ENCODE data around the gene CNN3.

Gene CNN3

GRCh38 chr1:94887603-94888171, 39.2 kb downstream of the CNN3 start:
- no peak for DNase-seq (ENCODE audit: low read depth)

- no peak for DNase-seq (ENCODE audit: low read depth)
Observed at GRCh38 chr1:94887106-94887505, 39.8 kb downstream of the CNN3 start.

GRCh38 chr1:94886361-94886760, 40.5 kb downstream of the CNN3 start:
- DNase-seq (ENCODE audit: low read depth) = no peak

DNA sequence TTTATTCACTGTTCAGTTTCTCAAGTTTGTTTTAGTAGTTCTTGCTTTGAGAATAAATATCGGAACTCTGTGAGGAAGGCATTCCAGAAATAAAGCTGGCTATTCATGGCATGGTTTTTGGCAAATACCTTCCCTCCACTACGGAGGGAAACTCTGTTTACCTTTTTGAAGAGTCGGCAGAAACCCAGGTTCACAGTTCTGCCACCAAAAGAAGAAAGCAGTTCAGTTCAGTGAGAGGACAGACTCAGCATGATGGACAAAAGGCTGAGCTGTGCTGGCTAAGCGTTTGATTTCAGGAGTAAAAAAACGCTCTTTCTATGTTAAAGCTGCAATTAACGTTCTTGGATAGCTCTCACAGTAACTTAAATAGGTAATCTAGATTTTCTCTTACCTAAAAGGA, 42.4 kb downstream of the CNN3 start:
- no peak for DNase-seq (ENCODE audit: low read depth)

DNA sequence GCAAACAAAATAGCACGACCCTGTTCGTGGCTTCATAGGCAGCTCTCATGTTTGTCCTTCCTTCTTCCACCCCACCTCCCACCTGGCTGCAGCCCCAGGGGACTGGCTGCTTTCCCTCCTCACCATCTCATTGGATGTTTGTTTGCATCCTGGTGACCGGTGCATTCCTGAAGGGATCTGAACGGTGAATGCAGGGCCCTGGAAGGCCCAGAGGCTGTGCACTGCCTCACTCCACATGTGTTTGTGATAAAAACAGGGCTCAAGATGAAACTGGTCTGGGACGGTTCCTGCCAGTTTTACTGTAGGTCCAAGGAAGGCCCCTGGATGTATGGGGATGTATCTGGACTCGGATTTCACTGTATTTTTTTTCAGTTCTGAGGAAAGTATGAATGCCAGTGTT, 42.8 kb downstream of the CNN3 start:
- no peak for DNase-seq (ENCODE audit: low read depth)

DNA sequence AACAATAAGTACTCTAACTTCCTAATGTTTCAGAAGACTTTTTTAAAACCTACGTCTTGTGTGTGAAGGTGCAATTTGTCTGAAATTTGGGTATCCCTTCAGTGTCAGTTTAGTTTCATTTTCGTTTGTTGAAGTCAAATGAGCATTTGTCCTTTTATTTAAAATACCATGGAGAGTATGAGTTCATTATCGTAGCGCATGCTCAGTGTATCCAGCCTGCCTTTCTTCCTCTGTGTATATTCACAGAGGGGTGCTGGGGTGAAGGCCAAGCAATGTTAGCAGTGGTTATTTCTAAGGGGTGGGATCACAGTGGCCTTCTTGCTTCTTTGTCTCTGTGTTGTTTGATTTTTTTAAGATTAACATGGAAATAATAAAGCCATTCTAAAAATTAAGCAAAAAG, 43.2 kb downstream of the CNN3 start:
- DNase-seq (ENCODE audit: low read depth) = no peak

DNA sequence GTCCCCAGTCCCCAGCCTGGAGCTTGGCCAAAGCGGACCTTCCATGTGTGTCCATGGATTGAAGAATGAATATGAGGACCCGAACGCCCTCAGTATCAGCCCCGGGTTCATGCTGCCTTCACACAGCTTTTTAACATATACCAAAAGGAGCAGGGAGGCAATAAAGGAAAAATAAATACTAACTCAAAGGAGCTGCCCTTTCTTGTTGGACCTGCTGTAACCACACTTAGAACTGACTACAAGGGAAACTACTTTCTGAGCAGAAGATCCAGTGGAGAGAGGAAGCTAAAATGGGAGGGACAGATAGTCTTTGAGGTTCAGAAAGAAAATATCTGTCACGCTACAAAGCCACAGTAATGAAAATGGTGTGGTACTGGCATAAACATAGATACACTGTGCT, 48.6 kb downstream of the CNN3 start:
- DNase-seq (ENCODE audit: low read depth) = no peak

DNA sequence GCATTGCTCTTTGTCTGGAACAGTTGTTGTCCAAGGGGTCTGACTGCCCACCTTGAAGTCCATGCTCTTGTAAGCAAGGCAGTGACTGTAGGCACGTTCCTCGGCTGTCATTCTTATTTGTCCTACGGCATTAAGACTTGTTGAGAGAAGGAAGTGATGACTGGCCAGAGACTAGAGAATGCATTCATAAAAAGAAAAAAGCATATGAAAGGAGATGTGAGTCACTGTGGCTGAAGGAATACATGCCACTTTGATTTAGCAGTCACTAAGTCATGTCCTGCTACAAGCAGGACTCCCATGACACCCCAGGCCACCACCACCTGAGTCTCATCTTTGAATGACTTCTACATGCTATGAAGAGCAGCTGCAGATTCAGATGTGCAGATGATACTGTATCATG, 50.5 kb downstream of the CNN3 start:
- DNase-seq (ENCODE audit: low read depth) = no peak

DNA sequence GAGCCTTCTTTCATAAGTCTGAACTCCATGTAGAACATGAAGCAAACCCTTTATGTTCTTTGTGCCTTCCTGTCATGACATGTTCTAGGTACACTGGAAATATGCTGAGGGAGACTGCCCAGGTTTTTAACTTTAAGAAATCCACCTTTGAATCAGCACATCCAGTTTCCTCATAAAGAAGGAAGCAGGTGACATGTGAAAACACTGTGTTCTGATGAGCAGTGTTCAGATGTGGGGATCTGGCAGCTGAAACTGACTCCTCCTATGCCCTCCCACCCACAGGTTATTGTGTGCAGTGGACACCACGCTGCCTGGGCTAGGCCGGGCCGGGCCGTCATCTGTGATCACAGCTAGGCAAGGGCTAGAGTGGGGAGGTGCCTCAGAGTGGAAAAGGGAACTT, 51.1 kb downstream of the CNN3 start:
- DNase-seq (ENCODE audit: low read depth) = no peak

- DNase-seq (ENCODE audit: low read depth) = no peak
Observed at GRCh38 chr1:94874423-94874822, 52.5 kb downstream of the CNN3 start.

GRCh38 chr1:94873520-94874351, 53.2 kb downstream of the CNN3 start:
- DNase-seq (ENCODE audit: low read depth) = no peak

DNA sequence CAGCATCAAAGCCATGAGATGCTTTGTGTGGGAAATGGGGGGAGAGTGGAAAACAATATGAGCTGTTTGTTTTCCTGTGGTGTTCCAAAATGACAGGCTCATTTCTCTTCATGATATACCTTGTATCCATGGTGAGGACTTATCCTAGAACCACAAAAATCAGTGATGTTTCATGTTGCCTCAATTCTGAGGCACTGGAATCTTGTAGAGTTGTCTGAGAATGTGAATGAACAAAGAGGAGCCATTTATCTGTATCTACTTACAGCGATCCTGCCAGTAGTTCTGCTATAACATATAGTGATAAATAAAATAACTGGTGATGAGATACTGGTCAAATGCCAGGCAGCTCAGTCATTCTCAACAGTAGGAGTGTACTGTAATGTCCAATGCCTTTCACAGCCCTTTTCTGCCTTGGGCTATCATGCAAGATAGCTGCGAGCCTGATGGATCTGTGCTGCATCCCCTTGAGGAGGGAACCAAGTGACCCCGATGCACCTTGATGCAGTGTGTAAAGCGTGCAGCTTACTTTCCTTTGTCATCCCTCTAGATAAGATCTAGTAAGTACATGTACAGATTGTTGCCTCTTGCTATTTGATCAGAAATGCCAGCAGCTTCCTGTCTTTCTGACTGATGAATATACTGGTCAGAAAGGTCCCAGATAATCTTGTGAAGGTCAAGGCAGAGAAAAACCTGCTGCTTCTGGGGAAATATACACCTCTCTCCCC, 54.0 kb downstream of the CNN3 start:
- no peak for DNase-seq (ENCODE audit: low read depth)

DNA sequence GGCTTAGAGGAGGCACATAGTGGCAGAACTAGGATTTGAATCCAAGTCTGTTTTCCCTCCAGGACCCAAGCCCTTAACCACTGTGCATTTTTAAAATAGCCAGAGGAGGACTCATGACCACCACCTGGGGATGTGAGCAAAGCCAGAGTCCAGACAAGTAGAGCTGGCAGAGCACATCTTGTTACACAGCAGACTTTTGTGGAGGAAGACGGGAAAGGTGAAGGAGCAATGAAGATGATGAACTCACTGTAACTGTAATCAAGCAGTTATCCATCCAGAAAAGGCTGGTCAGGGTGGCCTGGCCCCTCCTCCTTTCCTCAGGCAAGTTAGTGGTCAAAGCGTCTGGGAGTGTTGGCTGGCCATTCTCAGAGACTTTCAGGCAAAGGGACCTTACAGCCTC, 55.9 kb downstream of the CNN3 start:
- DNase-seq (ENCODE audit: low read depth) = no peak

DNA sequence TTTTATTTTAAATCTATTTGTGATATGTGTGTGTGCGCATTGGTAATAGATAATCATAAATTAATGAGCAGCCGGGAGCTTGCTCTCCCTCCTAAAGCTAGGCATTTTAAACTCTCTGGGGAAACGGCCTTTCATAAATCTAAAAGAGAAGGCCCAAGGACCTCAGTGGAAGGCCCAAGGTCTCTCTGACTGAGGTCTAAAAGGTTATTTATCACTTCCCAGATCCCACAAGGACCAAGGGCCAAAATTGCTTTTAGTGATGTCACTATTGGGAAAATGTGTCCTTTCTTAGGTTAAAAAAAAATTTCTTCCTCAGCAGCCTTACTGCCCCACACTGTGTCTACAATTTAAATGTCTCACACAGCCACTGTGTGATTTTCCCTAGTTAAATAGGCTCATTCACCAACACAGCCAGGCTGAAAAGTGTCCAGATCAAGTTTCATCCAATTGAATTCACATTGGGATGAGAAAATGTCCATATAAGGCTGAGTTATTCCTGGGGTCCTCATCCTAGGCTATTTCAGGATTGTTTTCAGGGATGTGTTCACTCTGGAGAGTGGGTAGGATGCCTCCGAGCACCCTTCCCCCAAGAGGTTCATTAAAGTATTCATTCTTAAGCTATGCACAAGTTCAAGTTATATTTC, 60.6 kb downstream of the CNN3 start:
- DNase-seq (ENCODE audit: low read depth) = no peak

- no peak for DNase-seq (ENCODE audit: low read depth)
Observed at GRCh38 chr1:94865360-94865759, 61.5 kb downstream of the CNN3 start.

GRCh38 chr1:94864821-94865220, 62.1 kb downstream of the CNN3 start:
- no peak for DNase-seq (ENCODE audit: low read depth)

- no peak for DNase-seq (ENCODE audit: low read depth)
Observed at GRCh38 chr1:94863919-94864318, 63.0 kb downstream of the CNN3 start.

DNA sequence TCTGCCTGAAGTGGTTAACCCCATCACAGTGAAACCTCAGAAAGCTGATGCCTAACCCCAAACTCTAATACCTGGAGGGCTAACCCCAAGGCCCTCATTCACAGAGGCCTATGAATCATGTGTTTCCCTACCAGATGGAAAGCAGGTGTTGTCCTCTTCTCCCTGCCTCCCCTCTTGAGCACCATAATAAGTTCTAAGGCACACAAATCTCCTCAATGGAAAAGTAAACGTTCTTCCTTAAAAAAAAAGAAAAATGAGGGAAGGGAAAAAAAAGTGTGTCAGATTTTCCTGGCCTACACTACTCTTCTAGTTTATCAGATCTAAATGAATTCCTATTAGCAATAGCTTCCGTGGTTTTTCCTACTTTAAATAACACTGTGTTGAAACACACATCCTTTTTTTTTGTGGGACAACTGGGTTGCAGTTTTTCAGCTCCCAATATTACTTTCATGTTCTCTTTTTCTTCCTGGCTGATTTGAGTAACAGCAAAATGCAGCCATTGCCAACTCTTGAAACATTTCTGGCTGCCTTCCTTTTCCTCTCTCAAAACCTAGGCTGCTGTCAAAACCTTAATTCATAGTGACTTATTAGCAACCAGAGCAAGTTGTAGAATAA, 63.5 kb downstream of the CNN3 start:
- DNase-seq (ENCODE audit: low read depth) = no peak

DNA sequence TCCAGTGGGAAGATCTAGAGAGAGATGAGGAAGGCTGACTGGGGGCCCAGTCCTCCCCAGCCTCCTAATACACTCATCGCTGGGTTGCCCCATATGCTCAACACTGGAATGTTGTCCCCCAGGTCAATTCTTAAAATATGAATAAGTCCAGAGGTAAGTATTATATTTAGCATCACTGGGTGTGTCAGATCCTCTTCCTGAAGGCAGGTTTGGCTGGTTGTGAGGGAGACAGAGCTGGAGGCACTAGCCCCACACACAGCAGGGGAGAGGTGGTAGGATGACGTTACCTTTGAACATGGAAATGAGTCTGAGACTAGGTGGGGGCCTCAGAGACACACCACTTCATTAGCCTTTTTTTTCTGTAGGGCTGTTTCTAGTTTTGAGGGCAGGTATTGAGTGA, 64.2 kb downstream of the CNN3 start:
- DNase-seq (ENCODE audit: low read depth) = no peak

DNA sequence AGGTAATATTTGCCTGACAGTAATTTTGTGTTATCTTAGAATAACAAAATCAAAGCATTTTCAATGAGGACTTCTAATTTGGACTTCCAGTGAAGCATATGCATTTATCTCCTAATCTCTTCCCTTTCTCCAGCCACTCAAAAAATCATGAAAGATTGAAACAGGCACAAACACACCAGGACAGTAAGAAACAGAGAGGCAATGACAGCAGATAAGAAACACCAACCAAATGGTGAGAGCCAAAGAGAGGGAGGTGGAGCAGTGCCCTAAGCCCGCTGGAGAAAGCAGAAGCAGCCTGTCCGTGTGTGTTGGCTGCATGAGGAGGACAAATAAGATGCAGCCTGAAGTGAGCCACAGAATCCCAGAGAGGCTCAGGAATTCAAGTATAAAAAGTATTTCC, 67.7 kb downstream of the CNN3 start:
- no peak for DNase-seq (ENCODE audit: low read depth)

GRCh38 chr1:94858276-94858675, 68.6 kb downstream of the CNN3 start:
- DNase-seq (ENCODE audit: low read depth) = no peak

DNA sequence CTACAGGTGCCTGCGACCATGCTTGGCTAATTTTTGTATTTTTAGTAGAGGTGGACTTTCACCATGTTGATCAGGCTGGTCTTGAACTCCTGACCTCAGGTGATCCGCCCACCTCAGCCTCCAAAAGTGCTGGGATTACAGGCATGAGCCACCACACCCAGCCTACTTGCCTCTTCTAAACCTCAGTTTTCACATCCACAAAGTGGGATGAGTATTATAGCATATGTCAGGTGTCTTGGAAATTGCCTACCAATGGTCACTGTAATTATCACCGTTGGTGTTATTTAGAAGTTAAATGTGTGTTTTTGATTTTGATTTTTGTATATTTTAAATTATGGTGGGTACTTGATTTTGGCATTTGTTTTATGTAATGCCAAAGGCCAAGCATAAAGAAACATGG, 70.0 kb downstream of the CNN3 start:
- DNase-seq (ENCODE audit: low read depth) = no peak
